ENCODE data around the gene PRR23E.

Gene PRR23E

DNA sequence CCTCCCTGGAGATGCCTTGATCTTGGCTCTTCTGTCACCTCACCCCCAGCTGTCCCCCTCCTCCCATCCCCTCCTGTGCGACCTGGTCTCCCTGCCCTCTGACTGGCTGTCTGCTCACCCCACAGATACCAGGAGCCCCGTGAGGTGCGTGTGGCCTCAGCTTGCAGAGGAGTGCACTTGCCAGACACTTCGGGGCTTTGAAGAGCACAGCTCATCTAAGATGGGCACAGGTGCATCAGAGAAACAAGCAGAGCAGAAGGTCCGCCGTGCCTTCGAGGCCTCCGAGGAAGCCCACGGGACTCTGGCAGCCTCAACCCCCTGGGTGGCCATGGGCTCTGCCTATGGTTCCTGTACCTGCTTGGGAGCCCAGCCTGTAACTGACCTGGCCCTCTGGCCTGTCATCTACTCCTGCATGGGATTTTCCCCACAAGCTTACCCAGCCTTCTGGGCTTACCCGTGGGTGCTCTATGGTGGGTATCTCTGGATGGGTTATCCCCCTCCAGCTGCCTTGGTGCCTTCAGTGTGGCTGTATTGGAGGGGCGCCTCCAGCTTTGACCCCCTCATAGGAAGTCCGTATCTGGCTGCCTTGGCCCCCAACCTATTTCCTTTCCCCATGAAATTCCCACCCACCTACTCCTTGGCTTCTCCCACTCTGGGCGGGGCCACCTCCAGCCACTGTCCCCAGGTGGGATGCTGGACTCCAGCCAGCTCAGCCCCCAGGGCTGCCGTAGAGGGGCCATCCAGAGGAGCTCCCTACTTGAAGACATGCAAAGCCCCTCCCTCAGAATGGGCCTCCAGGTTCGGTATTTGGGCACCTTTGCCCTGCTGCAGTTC lies 3.8 kb downstream of the PRR23E start:
- no peak for TF ChIP-seq CTCF (IDR thresholded peaks at IDR 0.05; ENCODE audit: low read depth, low read length, missing control alignments)

GRCh38 chr3:127197300-127198189 lies 4.6 kb downstream of the PRR23E start:
- TF ChIP-seq CTCF (IDR thresholded peaks at IDR 0.05; ENCODE audit: low read depth, low read length, missing control alignments): no peak
- Histone ChIP-seq H3K27ac (no peak overlapping the region), H3K4me3 (ENCODE audit: low read depth, low read length) (no peak overlapping the region), H3K27me3 (replicated peaks) (no peaks in the 10 kb centered on the region), H3K36me3 (replicated peaks) (no peaks in the 10 kb centered on the region)
- in situ Hi-C loops (cut with HindIII; ENCODE audit: low pct_ligation_motif_present, low sequenced_read_pairs): no loop called here
- no peak for DNase-seq

More for the DNA sequence above, 3.8 kb downstream of the PRR23E start:
- no peaks in the 10 kb centered on the region for H3K27me3 ChIP-seq (replicated peaks)
- H3K4me3 ChIP-seq (ENCODE audit: low read depth, low read length): no peak overlapping the region
- H3K27ac ChIP-seq: no peak overlapping the region
- in situ Hi-C loops (cut with HindIII; ENCODE audit: low pct_ligation_motif_present, low sequenced_read_pairs): no loop called here
- no peak for DNase-seq
- no peaks in the 10 kb centered on the region for H3K36me3 ChIP-seq (replicated peaks)

GRCh38 chr3:127200086-127200691 lies 7.3 kb downstream of the PRR23E start:
- H3K4me3 ChIP-seq (ENCODE audit: low read depth, low read length): no peak overlapping the region
- in situ Hi-C loops (cut with HindIII; ENCODE audit: low pct_ligation_motif_present, low sequenced_read_pairs): no loop called here
- TF ChIP-seq CTCF (IDR thresholded peaks at IDR 0.05; ENCODE audit: low read depth, low read length, missing control alignments): no peak
- no peak for DNase-seq
- no peaks in the 10 kb centered on the region for H3K27me3 ChIP-seq (replicated peaks)
- no peaks in the 10 kb centered on the region for H3K36me3 ChIP-seq (replicated peaks)
- no peak overlapping the region for H3K27ac ChIP-seq

DNA sequence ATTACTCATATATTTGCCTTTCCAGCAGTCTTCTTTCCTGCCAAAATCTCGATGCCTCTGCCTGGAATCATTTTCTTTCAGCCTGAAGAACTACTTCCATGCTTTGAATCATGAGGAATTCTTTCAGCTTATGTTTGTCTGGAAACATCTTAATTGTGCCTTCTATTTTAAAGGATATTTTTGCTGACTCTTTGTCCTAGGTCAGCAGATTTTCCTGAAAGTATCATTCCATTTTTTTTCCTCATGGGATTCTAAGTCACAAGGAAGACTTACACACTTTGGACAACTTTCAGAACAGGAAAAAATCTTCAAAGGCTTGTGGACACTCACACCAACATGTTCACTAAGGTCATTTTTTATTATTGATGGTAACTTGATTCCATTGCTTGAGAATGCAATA lies 10.1 kb downstream of the PRR23E start:
- H3K36me3 ChIP-seq (replicated peaks): no peaks in the 10 kb centered on the region
- no peak for TF ChIP-seq CTCF (IDR thresholded peaks at IDR 0.05; ENCODE audit: low read depth, low read length, missing control alignments)
- in situ Hi-C loops (cut with HindIII; ENCODE audit: low pct_ligation_motif_present, low sequenced_read_pairs): no loop called here

DNA sequence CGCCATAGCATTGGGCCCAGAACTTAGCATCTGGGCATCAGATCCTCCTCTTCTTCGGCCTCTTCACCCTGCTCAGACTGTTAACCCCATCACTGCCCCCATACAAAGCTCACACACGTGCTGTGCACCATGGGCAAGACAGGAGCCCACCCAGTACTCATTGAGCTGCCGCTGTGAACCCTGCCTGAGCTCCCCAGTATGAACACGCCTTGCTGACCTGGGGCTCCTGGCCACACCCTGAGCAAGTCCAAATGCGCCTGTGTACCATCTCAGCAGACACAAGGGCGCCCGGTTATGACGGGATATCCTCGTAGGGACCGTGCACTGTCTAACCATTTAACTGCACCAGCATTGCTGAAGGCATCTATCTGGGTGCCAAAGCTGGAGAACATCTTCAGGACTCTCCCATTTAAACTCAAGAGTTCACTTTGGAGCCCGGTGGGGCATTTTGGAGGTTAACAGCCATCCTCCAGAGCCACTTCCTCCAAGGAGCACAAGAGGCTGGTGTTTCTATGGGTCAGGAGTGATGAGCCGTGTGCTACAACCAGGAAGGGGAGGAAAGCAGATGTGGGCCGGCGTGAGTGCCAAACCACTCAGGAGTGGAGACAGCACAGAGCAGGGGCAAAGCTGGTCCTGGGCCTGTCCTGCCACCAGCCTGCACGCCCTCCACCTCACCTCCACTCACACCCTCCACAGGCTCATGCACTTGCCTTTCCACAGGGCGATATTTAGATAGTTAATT lies 12.1 kb downstream of the PRR23E start:
- no peak overlapping the region for H3K27ac ChIP-seq
- no peak for TF ChIP-seq CTCF (IDR thresholded peaks at IDR 0.05; ENCODE audit: low read depth, low read length, missing control alignments)
- H3K27me3 ChIP-seq (replicated peaks): no peaks in the 10 kb centered on the region
- in situ Hi-C loops (cut with HindIII; ENCODE audit: low pct_ligation_motif_present, low sequenced_read_pairs): no loop called here
- DNase-seq: no peak
- H3K36me3 ChIP-seq (replicated peaks): no peaks in the 10 kb centered on the region
- no peak overlapping the region for H3K4me3 ChIP-seq (ENCODE audit: low read depth, low read length)

More for the DNA sequence above, 10.1 kb downstream of the PRR23E start:
- Histone ChIP-seq H3K27ac (no peak overlapping the region), H3K27me3 (replicated peaks) (no peaks in the 10 kb centered on the region), H3K4me3 (ENCODE audit: low read depth, low read length) (no peak overlapping the region)
- DNase-seq: no peak
